Measurements from ENCODE around the gene PRKCE. TPM values are rescaled to one million over a fixed set of nuclear protein-coding genes. Genes with fewer than 3 reads are reported as not detected.

PRKCE gene
- total RNA-seq, 1 experiment from 2014 or later, result 1.3 TPM

- H3K9me3 ChIP-seq (ENCODE audit: control insufficient read depth, low read depth, low read length), result no peaks in the 10 kb centered on the region
- no peak overlapping the region for H2BK12ac ChIP-seq (ENCODE audit: insufficient read length, low read depth, low read length)
- no peaks in the 10 kb centered on the region for H3K23me2 ChIP-seq (ENCODE audit: insufficient read length, low read depth, low read length, poor library complexity, severe bottlenecking)
- H3K4ac ChIP-seq (ENCODE audit: low read depth, low read length), result no peak overlapping the region
- H3T11ph ChIP-seq (ENCODE audit: low read length), result no peak overlapping the region
- no peak overlapping the region for H4K91ac ChIP-seq (ENCODE audit: insufficient read length, low read depth, low read length)
- no peaks in the 10 kb centered on the region for H4K20me1 ChIP-seq (ENCODE audit: control insufficient read depth, insufficient read depth, insufficient read length)
- H2BK5ac ChIP-seq (ENCODE audit: insufficient read length, low read length), result no peak overlapping the region
- TF ChIP-seq CTCF (conservative IDR thresholded peaks at IDR 0.05), result no peak
- H3K27me3 ChIP-seq (ENCODE audit: insufficient read depth, low read length), result no peaks in the 10 kb centered on the region
- no peak overlapping the region for H2BK20ac ChIP-seq (ENCODE audit: low read depth, low read length, poor library complexity, severe bottlenecking)
- WGBS (ENCODE audit: extremely low coverage, insufficient read length, low lambda C conversion rate), result no CpG with 5 or more reads among the region's 10 CpGs
- DNase-seq, result peak; percentile 41
- H2BK15ac ChIP-seq (ENCODE audit: low read depth, low read length), result no peak overlapping the region
- no peaks in the 10 kb centered on the region for H3K79me2 ChIP-seq (ENCODE audit: insufficient read depth, low read length)
- no peaks in the 10 kb centered on the region for H3K9me3 Mint-ChIP-seq
- H3K23ac ChIP-seq (ENCODE audit: insufficient read length, low read depth, low read length), result no peak overlapping the region
- H2AK5ac ChIP-seq (ENCODE audit: insufficient read length, low read length), result no peak overlapping the region
- no peak overlapping the region for H4K5ac ChIP-seq (ENCODE audit: insufficient read length, low read depth, low read length)
- H3K4me3 Mint-ChIP-seq, result no peak overlapping the region
- no peaks in the 10 kb centered on the region for H3K79me1 ChIP-seq (ENCODE audit: insufficient read depth, low read depth, low read length, poor library complexity, severe bottlenecking)
- H3K9ac ChIP-seq (ENCODE audit: extremely low read depth, insufficient read length, low read length), result no peak overlapping the region
- H3K14ac ChIP-seq (ENCODE audit: insufficient read depth, low read length), result no peak overlapping the region
- H3K56ac ChIP-seq (ENCODE audit: insufficient read length, low read depth, low read length), result no peak overlapping the region
- H3K36me3 Mint-ChIP-seq (ENCODE audit: insufficient read depth in 1 of 3, low read depth in 3 of 3), result no peaks in the 10 kb centered on the region
- H3K4me1 ChIP-seq (ENCODE audit: insufficient read depth, low read length), result no peaks in the 10 kb centered on the region
- no peak overlapping the region for H3K27ac ChIP-seq (ENCODE audit: insufficient read length, low read depth, low read length)
- peaks cover 2% of the 10 kb centered on the region; the same call in 1 of the 2 replicates for H3K27me3 Mint-ChIP-seq (ENCODE audit: low read depth)
- no peak overlapping the region for H2BK120ac ChIP-seq (ENCODE audit: low read depth, low read length, poor library complexity, severe bottlenecking)
- peaks cover 25 to 28% of the 10 kb centered on the region in 2 experiments for H3K4me1 Mint-ChIP-seq
- no peak overlapping the region for H3K18ac ChIP-seq (ENCODE audit: insufficient read length, low read depth, low read length)
- no peak overlapping the region for H2AFZ ChIP-seq (ENCODE audit: low read length)
- H4K8ac ChIP-seq (replicated peaks; ENCODE audit: insufficient read length, low read depth, low read length), result no peak overlapping the region
- H3K27ac Mint-ChIP-seq, result no peak overlapping the region; a peak in 2 of 7 replicates
- no peak overlapping the region for H3K4me2 ChIP-seq (ENCODE audit: insufficient read depth, insufficient read length, low read length)
Observed at GRCh38 chr2:45771261-45771660, 119.8 kb downstream of the PRKCE start.
